HepG2 (cell line): Measurements from ENCODE around the gene ILKAP. TPM values are rescaled to one million over a fixed set of nuclear protein-coding genes. Genes with fewer than 3 reads are reported as not detected.
A peak's percentile ranks its signal among the peaks of the same experiment; 100 is the strongest.

Experiments used
- CREB3 ChIP-seq: sonication (generic); formaldehyde crosslinking; IDR thresholded peaks from 2 replicates; pipeline ENCODE4 v1.5.0; 2020; ENCODE audit warnings: missing genetic modification reagents
- FOXK1 ChIP-seq: sonication (generic); formaldehyde crosslinking; IDR thresholded peaks from 2 replicates; pipeline ENCODE4 v1.4.0; 2020; ENCODE audit warnings: low read depth, missing genetic modification reagents, borderline replicate concordance
- HOMEZ ChIP-seq: IDR thresholded peaks from 2 replicates; pipeline ENCODE4 v1.6.1; 2016; ENCODE audit warnings: low read depth
- KAT7 ChIP-seq: IDR thresholded peaks from 2 replicates; pipeline ENCODE4 v1.6.1; 2018; ENCODE audit warnings: borderline replicate concordance, missing compliant biosample characterization
- MED13 ChIP-seq: sonication (generic); formaldehyde crosslinking; IDR thresholded peaks from 2 replicates; pipeline ENCODE4 v1.5.0; 2020; ENCODE audit warnings: missing genetic modification reagents
- NR3C1 ChIP-seq: sonication (generic); formaldehyde crosslinking; IDR thresholded peaks from 2 replicates; pipeline ENCODE4 v1.4.0; 2020; ENCODE audit warnings: missing genetic modification reagents
- PLRG1 ChIP-seq: fragments of 450-650 bp; conservative IDR thresholded peaks from 2 replicates; pipeline ENCODE4 v1.6.1; 2016
- RBM39 ChIP-seq: fragments of 200-400 bp; formaldehyde crosslinking; IDR thresholded peaks from one replicate; pipeline ENCODE4 v1.6.1; 2018; ENCODE audit warnings: antibody characterized with exemption, mild to moderate bottlenecking, low read depth, low read length; ENCODE audit not compliant: poor library complexity, severe bottlenecking
- SP2 ChIP-seq: sonication (generic); formaldehyde crosslinking; IDR thresholded peaks from 2 replicates; pipeline ENCODE4 v1.5.1; 2020; ENCODE audit warnings: mild to moderate bottlenecking, missing genetic modification reagents
- STAG1 ChIP-seq: sonication (generic); formaldehyde crosslinking; IDR thresholded peaks from 2 replicates; pipeline ENCODE4 v1.4.0; 2020; ENCODE audit warnings: missing genetic modification reagents
- TBP ChIP-seq: sonication (generic); formaldehyde crosslinking; IDR thresholded peaks from 2 replicates; pipeline ENCODE4 v1.5.0; 2020; ENCODE audit warnings: missing genetic modification reagents
- ZBTB1 ChIP-seq: sonication (generic); formaldehyde crosslinking; IDR thresholded peaks from 2 replicates; pipeline ENCODE4 v1.4.0; 2020; ENCODE audit warnings: missing genetic modification reagents, borderline replicate concordance
- ZFX ChIP-seq: sonication (generic); formaldehyde crosslinking; IDR thresholded peaks from 2 replicates; pipeline ENCODE4 v1.4.0; 2020; ENCODE audit warnings: mild to moderate bottlenecking, low read depth, missing genetic modification reagents, moderate library complexity
- ZNF18 ChIP-seq: sonication (generic); formaldehyde crosslinking; IDR thresholded peaks from 2 replicates; pipeline ENCODE4 v1.8.0; 2022; ENCODE audit warnings: mild to moderate bottlenecking, missing genetic modification reagents; ENCODE audit not compliant: insufficient replicate concordance
- ZNF180 ChIP-seq: sonication (generic); formaldehyde crosslinking; IDR thresholded peaks from 2 replicates; pipeline ENCODE4 v1.4.0; 2020; ENCODE audit warnings: low read depth, missing genetic modification reagents, borderline replicate concordance
- ZNF260 ChIP-seq: sonication (generic); formaldehyde crosslinking; IDR thresholded peaks from 2 replicates; pipeline ENCODE4 v1.4.0; 2020; ENCODE audit warnings: missing genetic modification reagents, low read depth, mild to moderate bottlenecking, borderline replicate concordance
- ZNF512B ChIP-seq: sonication (generic); formaldehyde crosslinking; IDR thresholded peaks from 2 replicates; pipeline ENCODE4 v1.5.1; 2020; ENCODE audit warnings: missing genetic modification reagents, mild to moderate bottlenecking, borderline replicate concordance
- ZNF564 ChIP-seq: sonication (generic); formaldehyde crosslinking; IDR thresholded peaks from 2 replicates; pipeline ENCODE4 v1.8.1; 2023; ENCODE audit warnings: mild to moderate bottlenecking, missing genetic modification reagents
- ZNF572 ChIP-seq: sonication (generic); formaldehyde crosslinking; IDR thresholded peaks from 2 replicates; pipeline ENCODE4 v1.5.1; 2020; ENCODE audit warnings: mild to moderate bottlenecking, missing genetic modification reagents
- ZNF674 ChIP-seq: sonication (generic); formaldehyde crosslinking; IDR thresholded peaks from 2 replicates; pipeline ENCODE4 v1.5.0; 2020; ENCODE audit warnings: low read depth, mild to moderate bottlenecking, missing genetic modification reagents
- ZNF703 ChIP-seq: sonication (generic); formaldehyde crosslinking; IDR thresholded peaks from 2 replicates; pipeline ENCODE4 v1.5.1; 2020; ENCODE audit warnings: missing genetic modification reagents, mild to moderate bottlenecking, moderate library complexity, borderline replicate concordance
- ZNF709 ChIP-seq: sonication (generic); formaldehyde crosslinking; IDR thresholded peaks from 2 replicates; pipeline ENCODE4 v1.5.0; 2020; ENCODE audit warnings: mild to moderate bottlenecking, missing genetic modification reagents
- ZNF878 ChIP-seq: sonication (generic); formaldehyde crosslinking; IDR thresholded peaks from 2 replicates; pipeline ENCODE4 v1.8.1; 2023; ENCODE audit warnings: mild to moderate bottlenecking, missing genetic modification reagents, moderate library complexity
- polyA plus RNA-seq, 8 experiments: library from polyadenylated mRNA; depleted of rRNA in 3 of 8; stranded (reverse) in 7 of 8; unstranded in 1 of 8; fragments of >200 nt; fragmentation: Illumina TruSeq in 4 of 8; extraction: Trizol in 4 of 8; gene quantifications; 2 replicates each; pipeline versions ENCODE4 v1.2.1 to v1.2.3, GENCODE V29; 2011 to 2016; ENCODE audit warnings: low read depth in 4 of 8, missing spikeins in 1 of 8, mixed read lengths in 1 of 8; ENCODE audit not compliant: insufficient read depth in 1 of 8
- total RNA-seq, 5 experiments: library from RNA; depleted of rRNA; stranded (reverse); fragments of >200 nt; fragmentation: Illumina TruSeq; extraction: Trizol; gene quantifications; 2 replicates each; pipeline ENCODE4 v1.2.3, GENCODE V29; 2016; ENCODE audit warnings: low read depth in 1 of 5

Gene ILKAP
- total and polyA plus RNA-seq, 2 of the 13 experiments (the other 11 are each of a cell fraction or from before 2014, with no cell fraction given) = 29.6 to 33.1 TPM

DNA sequence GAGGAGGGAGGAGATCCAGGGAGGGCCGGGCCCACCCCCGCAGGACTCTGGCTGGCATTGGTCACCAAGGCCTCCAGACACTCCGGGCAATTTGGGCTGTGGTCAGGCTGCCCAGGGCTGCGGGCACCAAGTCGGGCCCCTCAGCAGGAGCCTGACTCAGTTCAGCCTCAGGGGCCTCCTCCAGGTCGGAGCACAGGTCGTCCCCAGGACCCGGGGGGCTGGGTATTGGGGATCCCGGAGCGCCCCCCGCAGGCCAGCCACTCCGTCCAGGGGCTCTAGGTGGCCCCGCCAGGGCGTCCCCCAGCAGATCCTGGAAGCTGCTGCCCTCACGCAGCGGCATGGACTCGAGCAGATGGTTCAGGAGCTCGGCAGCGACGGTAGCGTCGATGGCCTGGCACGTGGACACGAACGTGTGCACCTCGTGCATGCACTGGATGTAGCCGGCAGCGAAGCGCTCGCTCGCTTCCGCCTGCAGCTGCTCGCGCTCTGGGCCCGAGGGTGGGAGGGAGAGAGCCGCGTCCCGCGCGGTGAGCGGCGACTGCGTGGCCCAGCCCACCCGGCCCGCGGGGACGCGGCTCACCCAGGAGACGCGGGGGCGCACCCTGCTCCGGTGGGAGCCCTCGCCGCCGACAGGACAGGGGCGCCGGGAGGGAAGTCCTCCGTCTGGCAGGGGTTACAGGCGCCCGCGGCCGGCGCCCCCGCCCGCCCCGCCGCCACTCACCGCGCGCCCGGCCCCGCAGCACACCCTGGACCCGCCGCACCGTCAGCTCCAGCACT, 35.5 kb upstream of the ILKAP start (continued):
- TF ChIP-seq ZNF512B (CRISPR knock-in tag) (no peak), KAT7 (CRISPR knock-in tag) (0 out of 2 replicates have a peak, but pooled peaks have one; percentile 38), NR3C1 (CRISPR knock-in tag) (no peak), FOXK1 (CRISPR knock-in tag) (peak; percentile 73; the same call in 1 of the 2 replicates), ZFX (CRISPR knock-in tag) (no peak), ZNF180 (CRISPR knock-in tag) (peak; percentile 93; the same call in 1 of the 2 replicates), PLRG1 (no peak), SP2 (CRISPR knock-in tag) (peak; percentile 59; the same call in 1 of the 2 replicates), HOMEZ (0 out of 2 replicates have a peak, but pooled peaks have one; percentile 48), MED13 (CRISPR knock-in tag) (peak; percentile 95; the same call in 1 of the 2 replicates), ZNF260 (CRISPR knock-in tag) (no peak), RBM39 (peak; percentile 15), STAG1 (0 out of 2 replicates have a peak, but pooled peaks have one; percentile 4), TBP (no peak), ZNF18 (CRISPR knock-in tag) (peak; percentile 92), ZNF709 (CRISPR knock-in tag) (peak; percentile 98), ZNF878 (CRISPR knock-in tag) (no peak), ZNF572 (CRISPR knock-in tag) (0 out of 2 replicates have a peak, but pooled peaks have one; percentile 34), CREB3 (CRISPR knock-in tag) (peak; percentile 99), ZNF564 (CRISPR knock-in tag) (peak; percentile 81), ZNF703 (CRISPR knock-in tag) (peak; percentile 96), ZBTB1 (CRISPR knock-in tag) (peak; percentile 71; the same call in 1 of the 2 replicates), ZNF674 (peak; percentile 87; the same call in 1 of the 2 replicates)
